Adrenal gland (tissue), 5 donors: ENCODE measurements around the gene OXSR1.

Experiments used
- CTCF ChIP-seq, 6 experiments: fragments of 450-650 bp in 4 of 6; fragments of 200-600 bp in 2 of 6; sonication (generic) in 1 of 6; IDR thresholded peaks; 1 replicate in 5 of 6; 2 replicates in 1 of 6; pipeline versions ENCODE4 v1.5.1 to v1.8.0; 2016 to 2021; ENCODE audit warnings: antibody characterized with exemption in 6 of 6, mild to moderate bottlenecking in 2 of 6, moderate library complexity in 1 of 6
- POLR2A ChIP-seq, 2 donors: fragments of 450-650 bp; IDR thresholded peaks; one replicate each; pipeline ENCODE4 v1.6.1; 2017; ENCODE audit warnings: antibody characterized with exemption in 2 of 2, mild to moderate bottlenecking in 2 of 2, moderate library complexity in 1 of 2
- donor health status: DM: no; HTN: no; CAD: no.

GRCh38 chr3:38247366-38248035 lies 82.2 kb downstream of the OXSR1 start:
- peak in 5 of 6 experiments; percentile 28 to 51 (median 38) for TF ChIP-seq CTCF (IDR thresholded peaks at IDR 0.05)
- no peak for TF ChIP-seq POLR2A (IDR thresholded peaks at IDR 0.05)
